Measurements from ENCODE around the gene SERINC4. TPM values are rescaled to one million over a fixed set of nuclear protein-coding genes. Genes with fewer than 3 reads are reported as not detected.

Gene SERINC4
- total and polyA plus RNA-seq, 2 donors from 2014 or later: 0.13 to 0.47 TPM

DNA sequence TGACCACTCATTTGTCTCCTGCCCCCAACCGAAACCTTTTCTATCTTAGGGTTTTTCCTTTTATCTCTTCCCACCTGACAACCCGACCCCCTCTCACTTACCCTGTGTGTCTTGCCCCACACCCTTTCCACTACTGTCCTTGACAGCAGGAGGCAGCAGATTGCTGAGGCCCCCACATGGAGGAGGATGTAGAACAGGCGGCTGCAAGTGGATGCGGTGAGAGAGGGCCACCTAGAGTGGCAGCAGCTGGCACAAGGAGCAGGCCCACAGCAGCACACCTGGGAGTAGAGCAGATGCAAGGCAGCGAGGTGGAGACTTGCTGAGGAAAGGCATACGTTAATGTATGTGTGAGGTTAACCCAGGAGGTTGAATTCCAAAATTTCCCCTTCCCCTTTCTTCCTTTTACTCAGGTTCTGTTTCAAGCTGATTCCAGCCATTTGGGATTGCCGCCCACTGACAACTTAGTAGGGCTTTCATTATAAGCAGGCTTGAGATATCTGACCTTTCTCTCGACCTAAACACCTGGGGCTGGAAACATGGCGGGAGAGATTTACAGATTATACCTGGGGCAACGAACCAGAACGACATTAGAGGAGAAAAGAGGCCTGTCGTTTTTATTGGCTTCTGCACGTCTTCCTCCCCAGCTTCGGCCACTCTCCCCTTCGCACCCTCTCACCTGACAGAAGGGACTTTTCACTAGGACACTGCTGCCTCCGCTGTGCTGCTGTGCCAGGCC lies 643 bp downstream of the SERINC4 start:
- Histone ChIP-seq H3K4me1 (ENCODE audit: control insufficient read depth in 2 of 3, insufficient read depth in 2 of 3, low read depth in 1 of 3, low read length in 3 of 3) (peaks cover 0 to 32% (median 26%) of the 10 kb centered on the region in 3 donors), H3K27me3 (ENCODE audit: control insufficient read depth, insufficient read depth, low read length) (no peaks in the 10 kb centered on the region), H3K4me3 (ENCODE audit: low read length in 3 of 3) (no peak overlapping the region), H3K36me3 (ENCODE audit: control insufficient read depth in 2 of 3, insufficient read depth in 3 of 3, low read length in 3 of 3) (peaks cover 7 to 24% (median 21%) of the 10 kb centered on the region in 3 donors), H3K9me3 (ENCODE audit: control insufficient read depth in 2 of 3, insufficient read depth in 1 of 3, low read length in 3 of 3) (no peaks in the 10 kb centered on the region), H3K9ac (ENCODE audit: low read length in 3 of 3) (peak overlapping the region in 1 of 3 donors; percentile 85), H3K27ac (ENCODE audit: low read depth in 2 of 2, low read length in 2 of 2) (peak overlapping the region; percentile 98 to 100)
- peak in 3 of 5 donors; percentile 24 to 64 (median 29) for DNase-seq
- intact Hi-C loops (cut with DNase I): no loop called here
- TF ChIP-seq, protein P1, sequence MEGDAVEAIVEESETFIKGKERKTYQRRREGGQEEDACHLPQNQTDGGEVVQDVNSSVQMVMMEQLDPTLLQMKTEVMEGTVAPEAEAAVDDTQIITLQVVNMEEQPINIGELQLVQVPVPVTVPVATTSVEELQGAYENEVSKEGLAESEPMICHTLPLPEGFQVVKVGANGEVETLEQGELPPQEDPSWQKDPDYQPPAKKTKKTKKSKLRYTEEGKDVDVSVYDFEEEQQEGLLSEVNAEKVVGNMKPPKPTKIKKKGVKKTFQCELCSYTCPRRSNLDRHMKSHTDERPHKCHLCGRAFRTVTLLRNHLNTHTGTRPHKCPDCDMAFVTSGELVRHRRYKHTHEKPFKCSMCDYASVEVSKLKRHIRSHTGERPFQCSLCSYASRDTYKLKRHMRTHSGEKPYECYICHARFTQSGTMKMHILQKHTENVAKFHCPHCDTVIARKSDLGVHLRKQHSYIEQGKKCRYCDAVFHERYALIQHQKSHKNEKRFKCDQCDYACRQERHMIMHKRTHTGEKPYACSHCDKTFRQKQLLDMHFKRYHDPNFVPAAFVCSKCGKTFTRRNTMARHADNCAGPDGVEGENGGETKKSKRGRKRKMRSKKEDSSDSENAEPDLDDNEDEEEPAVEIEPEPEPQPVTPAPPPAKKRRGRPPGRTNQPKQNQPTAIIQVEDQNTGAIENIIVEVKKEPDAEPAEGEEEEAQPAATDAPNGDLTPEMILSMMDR (IDR thresholded peaks at IDR 0.05; ENCODE audit: borderline replicate concordance, extremely low read depth, insufficient read depth): no peak
- FAIRE-seq: no peak

DNA sequence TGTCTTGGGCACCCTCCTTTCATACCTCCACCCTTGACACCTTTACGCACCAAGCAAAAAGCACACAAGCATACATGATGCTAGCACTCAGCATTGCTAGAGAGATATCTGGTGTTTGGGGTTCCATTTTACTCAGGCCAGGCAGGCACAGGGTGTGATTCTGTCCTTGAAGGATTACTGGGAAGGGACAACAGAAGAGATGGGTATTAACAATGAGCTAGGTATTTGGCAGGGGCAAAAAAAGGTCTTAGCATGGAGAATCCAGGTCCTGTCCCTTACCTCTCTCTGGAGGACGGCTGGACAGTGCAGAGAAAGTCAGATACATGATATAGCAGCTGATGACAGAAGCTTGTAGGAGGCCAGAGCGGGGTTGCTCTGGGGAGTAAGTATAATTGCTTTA lies 3.5 kb downstream of the SERINC4 start:
- Histone ChIP-seq H3K36me3 (ENCODE audit: control insufficient read depth in 2 of 3, insufficient read depth in 3 of 3, low read length in 3 of 3) (peaks cover 11 to 28% (median 25%) of the 10 kb centered on the region in 3 donors), H3K4me1 (ENCODE audit: control insufficient read depth in 2 of 3, insufficient read depth in 2 of 3, low read depth in 1 of 3, low read length in 3 of 3) (peaks cover 5 to 46% (median 38%) of the 10 kb centered on the region in 3 donors), H3K9me3 (ENCODE audit: control insufficient read depth in 2 of 3, insufficient read depth in 1 of 3, low read length in 3 of 3) (no peaks in the 10 kb centered on the region), H3K9ac (ENCODE audit: low read length in 3 of 3) (no peak overlapping the region), H3K27me3 (ENCODE audit: control insufficient read depth, insufficient read depth, low read length) (no peaks in the 10 kb centered on the region), H3K27ac (ENCODE audit: low read depth in 2 of 2, low read length in 2 of 2) (no peak overlapping the region), H3K4me3 (ENCODE audit: low read length in 3 of 3) (no peak overlapping the region)
- DNase-seq (no peak), FAIRE-seq (no peak)
- TF ChIP-seq, protein P1 (IDR thresholded peaks at IDR 0.05; ENCODE audit: borderline replicate concordance, extremely low read depth, insufficient read depth): no peak
- intact Hi-C loops (cut with DNase I): no loop called here

DNA sequence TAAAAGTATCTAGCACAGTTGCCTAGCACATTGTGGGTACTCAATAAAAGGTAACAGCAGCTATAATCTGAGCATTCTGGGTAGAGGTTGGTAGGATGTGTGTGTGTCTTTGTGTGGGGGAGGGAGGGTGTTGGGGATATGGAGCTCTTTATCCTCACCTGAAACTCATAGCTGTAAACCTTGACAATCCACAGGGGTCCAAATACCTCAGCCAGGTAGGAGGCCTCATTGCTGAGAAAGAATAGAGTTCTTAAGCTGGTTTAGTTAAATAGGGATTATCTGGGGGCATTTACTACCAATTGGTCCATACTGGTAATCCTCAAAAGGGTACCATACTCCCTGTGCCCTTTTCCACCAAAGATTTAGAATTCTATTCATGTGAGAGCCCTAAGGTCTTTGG lies 4.0 kb downstream of the SERINC4 start:
- Histone ChIP-seq H3K9me3 (ENCODE audit: control insufficient read depth in 2 of 3, insufficient read depth in 1 of 3, low read length in 3 of 3) (no peaks in the 10 kb centered on the region), H3K36me3 (ENCODE audit: control insufficient read depth in 2 of 3, insufficient read depth in 3 of 3, low read length in 3 of 3) (peaks cover 11 to 28% (median 25%) of the 10 kb centered on the region in 3 donors), H3K9ac (ENCODE audit: low read length in 3 of 3) (no peak overlapping the region), H3K27me3 (ENCODE audit: control insufficient read depth, insufficient read depth, low read length) (no peaks in the 10 kb centered on the region), H3K4me3 (ENCODE audit: low read length in 3 of 3) (no peak overlapping the region), H3K27ac (ENCODE audit: low read depth in 2 of 2, low read length in 2 of 2) (no peak overlapping the region), H3K4me1 (ENCODE audit: control insufficient read depth in 2 of 3, insufficient read depth in 2 of 3, low read depth in 1 of 3, low read length in 3 of 3) (peaks cover 5 to 46% (median 36%) of the 10 kb centered on the region in 3 donors)
- FAIRE-seq: no peak
- intact Hi-C loops (cut with DNase I): no loop called here
- DNase-seq: no peak
- TF ChIP-seq, protein P1 (IDR thresholded peaks at IDR 0.05; ENCODE audit: borderline replicate concordance, extremely low read depth, insufficient read depth): no peak
